Activated T-helper 1 cell treated with Interleukin-2 at 50 U/mL for 16 hours (primary cell): ENCODE results near the gene RPL3.
"Not testable (repeated sequence)": the region's sequence is repeated elsewhere in the genome, so short reads cannot be mapped to it uniquely, and the experiment has no call there.

Source experiments
- DNase-seq: peaks from one replicate; pipeline ENCODE4 v3.0.0-alpha.2; 2020; ENCODE audit warnings: low read depth

RPL3 gene

GRCh38 chr22:39351689-39352214 is 32.3 kb upstream of the RPL3 start:
- DNase-seq = no peak

- no peak for DNase-seq
These were observed 31.6 kb upstream of the RPL3 start for GRCh38 chr22:39350757-39351688.

GRCh38 chr22:39349967-39350726 is 30.7 kb upstream of the RPL3 start, which contains the start of gene SYNGR1:
TSS of gene SYNGR1 (plus strand) at chr22:39349991. CDS start at chr22:39350011, 20 bp downstream.
- no peak for DNase-seq

- no peak for DNase-seq
These were observed 30.1 kb upstream of the RPL3 start for GRCh38 chr22:39349506-39349966.

GRCh38 chr22:39348909-39349505 is 29.6 kb upstream of the RPL3 start:
- DNase-seq = no peak

GRCh38 chr22:39345231-39345630 is 25.8 kb upstream of the RPL3 start:
- no peak for DNase-seq

GRCh38 chr22:39344046-39344390 is 24.6 kb upstream of the RPL3 start:
- DNase-seq = no peak

- DNase-seq = peak; percentile 26
These were observed 24.0 kb upstream of the RPL3 start for GRCh38 chr22:39343259-39344045.

GRCh38 chr22:39341179-39341578 is 21.8 kb upstream of the RPL3 start:
- DNase-seq = no peak

GRCh38 chr22:39339775-39340174 is 20.4 kb upstream of the RPL3 start:
- DNase-seq = not testable (repeated sequence)

GRCh38 chr22:39336411-39336810 is 17.0 kb upstream of the RPL3 start:
- no peak for DNase-seq

GRCh38 chr22:39332441-39333064 is 13.1 kb upstream of the RPL3 start:
- DNase-seq = no peak

GRCh38 chr22:39330553-39330952 is 11.1 kb upstream of the RPL3 start:
- DNase-seq = not testable (repeated sequence)

GRCh38 chr22:39327995-39328754 is 8.8 kb upstream of the RPL3 start:
- no peak for DNase-seq

- no peak for DNase-seq
These were observed 6.0 kb upstream of the RPL3 start for GRCh38 chr22:39325392-39325932.

GRCh38 chr22:39320616-39321029 is 1.2 kb upstream of the RPL3 start:
- DNase-seq = not testable (repeated sequence)

- DNase-seq = no peak
These were observed 728 bp downstream of the RPL3 start for GRCh38 chr22:39318507-39319283.

GRCh38 chr22:39317775-39318506 is 1.5 kb downstream of the RPL3 start:
- no peak for DNase-seq
